Neutrophil (primary cell): ENCODE measurements around the gene SERPINI1.
A peak's percentile ranks its signal among the peaks of the same experiment; 100 is the strongest.

Experiments used
- H3K27ac ChIP-seq: fragments of 200-600 bp; sonication (generic); 2 replicates; pipeline ENCODE4 v1.5.1; 2016; ENCODE audit warnings: mild to moderate bottlenecking, moderate library complexity
- H3K27me3 ChIP-seq: fragments of 200-600 bp; sonication (generic); 2 replicates; pipeline ENCODE4 v1.6.0; 2016; ENCODE audit warnings: mild to moderate bottlenecking
- H3K36me3 ChIP-seq: fragments of 200-600 bp; sonication (generic); 2 replicates; pipeline ENCODE4 v1.5.1; 2017
- H3K4me1 ChIP-seq, 2 experiments: fragments of 200-600 bp in 1 of 2; sonication (generic) in 1 of 2; 1 replicate in 1 of 2; 2 replicates in 1 of 2; pipeline versions ENCODE4 v1.5.1 to v1.6.1; 2013 to 2016; ENCODE audit warnings: low read depth in 1 of 2, low read length in 1 of 2, mild to moderate bottlenecking in 1 of 2, moderate library complexity in 1 of 2; ENCODE audit not compliant: control insufficient read depth in 1 of 2, insufficient read depth in 1 of 2
- H3K4me3 ChIP-seq, 2 experiments: fragments of 200-600 bp in 1 of 2; sonication (generic) in 1 of 2; 1 replicate in 1 of 2; 2 replicates in 1 of 2; pipeline ENCODE4 v1.5.1; 2013 to 2016; ENCODE audit warnings: low read depth in 1 of 2, low read length in 1 of 2, mild to moderate bottlenecking in 1 of 2, moderate library complexity in 1 of 2
- H3K9me3 ChIP-seq: fragments of 200-600 bp; sonication (generic); 2 replicates; pipeline ENCODE4 v1.5.1; 2016
- CTCF ChIP-seq: fragments of 200-600 bp; sonication (generic); IDR thresholded peaks from 2 replicates; pipeline ENCODE4 v1.5.1; 2016; ENCODE audit warnings: antibody characterized with exemption

Gene SERPINI1

GRCh38 chr3:167855306-167855705, 119.8 kb downstream of the SERPINI1 start:
- Histone ChIP-seq H3K9me3 (no peaks in the 10 kb centered on the region), H3K27ac (no peak overlapping the region), H3K27me3 (no peaks in the 10 kb centered on the region), H3K4me1 (no peaks in the 10 kb centered on the region), H3K4me3 (no peak overlapping the region), H3K36me3 (no peaks in the 10 kb centered on the region)
- TF ChIP-seq CTCF: no peak

- Histone ChIP-seq H3K36me3 (no peaks in the 10 kb centered on the region), H3K4me1 (peaks cover 18 to 33% of the 10 kb centered on the region in 2 experiments), H3K27ac (no peak overlapping the region), H3K4me3 (no peak overlapping the region), H3K27me3 (no peaks in the 10 kb centered on the region), H3K9me3 (no peaks in the 10 kb centered on the region)
- TF ChIP-seq CTCF: no peak
These were observed 123.3 kb downstream of the SERPINI1 start for GRCh38 chr3:167858865-167859264.

GRCh38 chr3:167859610-167860009, 124.1 kb downstream of the SERPINI1 start:
- TF ChIP-seq CTCF: no peak
- H3K4me1 ChIP-seq: peaks cover 24 to 36% of the 10 kb centered on the region in 2 experiments
- no peak overlapping the region for H3K27ac ChIP-seq
- H3K27me3 ChIP-seq: no peaks in the 10 kb centered on the region
- H3K9me3 ChIP-seq: no peaks in the 10 kb centered on the region
- H3K4me3 ChIP-seq: no peak overlapping the region
- no peaks in the 10 kb centered on the region for H3K36me3 ChIP-seq

GRCh38 chr3:167861649-167862048, 126.1 kb downstream of the SERPINI1 start:
- Histone ChIP-seq H3K4me3 (no peak overlapping the region), H3K36me3 (no peaks in the 10 kb centered on the region), H3K9me3 (no peaks in the 10 kb centered on the region), H3K4me1 (peaks cover 25 to 39% of the 10 kb centered on the region in 2 experiments), H3K27me3 (no peaks in the 10 kb centered on the region), H3K27ac (no peak overlapping the region)
- no peak for TF ChIP-seq CTCF

GRCh38 chr3:167862104-167862730, 126.7 kb downstream of the SERPINI1 start:
- no peaks in the 10 kb centered on the region for H3K27me3 ChIP-seq
- no peaks in the 10 kb centered on the region for H3K36me3 ChIP-seq
- peaks cover 27 to 40% of the 10 kb centered on the region in 2 experiments for H3K4me1 ChIP-seq
- peak overlapping the region; percentile 38 for H3K27ac ChIP-seq
- no peak for TF ChIP-seq CTCF
- no peaks in the 10 kb centered on the region for H3K9me3 ChIP-seq
- H3K4me3 ChIP-seq: no peak overlapping the region
